Measurements from ENCODE around the gene FOXP1. TPM values are rescaled to one million over a fixed set of nuclear protein-coding genes. Genes with fewer than 3 reads are reported as not detected.

Gene FOXP1
- total RNA-seq, 4 donors from 2014 or later, result 13.2 to 46.6 (median 29.2) TPM

- no peak overlapping the region for H3K4me3 ChIP-seq
- in situ Hi-C loops (cut with MboI; ENCODE audit: low sequenced_read_pairs in 4 of 4), result no loop called here
- H3K27ac ChIP-seq, result no peak overlapping the region
- TF ChIP-seq CTCF (IDR thresholded peaks at IDR 0.05 in 4 of 5, conservative IDR thresholded peaks at IDR 0.05 in 1 of 5) (no peak), POLR2A (IDR thresholded peaks at IDR 0.05) (no peak)
- DNase-seq, result no peak
- H3K27me3 ChIP-seq, result no peaks in the 10 kb centered on the region
- peaks cover 5 to 9% of the 10 kb centered on the region in 2 donors for H3K4me1 ChIP-seq
- intact Hi-C loops (cut with DNase I; ENCODE audit: low total_unique reads), result no loop called here
- H3K9me3 ChIP-seq, result no peaks in the 10 kb centered on the region
- H3K36me3 ChIP-seq, result no peaks in the 10 kb centered on the region
- no peak for ATAC-seq
These were observed 332.3 kb downstream of the FOXP1 start for GRCh38 chr3:71251156-71251775.

- Histone ChIP-seq H3K27me3 (no peaks in the 10 kb centered on the region), H3K4me1 (peaks cover 8 to 13% of the 10 kb centered on the region in 2 donors), H3K9me3 (no peaks in the 10 kb centered on the region), H3K36me3 (no peaks in the 10 kb centered on the region), H3K4me3 (no peak overlapping the region), H3K27ac (no peak overlapping the region)
- no peak for DNase-seq
- ATAC-seq, result no peak
- no peak for TF ChIP-seq POLR2A (IDR thresholded peaks at IDR 0.05)
- no peak for TF ChIP-seq CTCF (IDR thresholded peaks at IDR 0.05 in 4 of 5, conservative IDR thresholded peaks at IDR 0.05 in 1 of 5)
- intact Hi-C loops (cut with DNase I; ENCODE audit: low total_unique reads) (no loop called here), in situ Hi-C loops (cut with MboI; ENCODE audit: low sequenced_read_pairs in 4 of 4) (no loop called here)
These were observed 333.5 kb downstream of the FOXP1 start for GRCh38 chr3:71250026-71250425.

- ATAC-seq, result no peak
- Histone ChIP-seq H3K36me3 (no peaks in the 10 kb centered on the region), H3K9me3 (no peaks in the 10 kb centered on the region), H3K27me3 (no peaks in the 10 kb centered on the region), H3K4me3 (no peak overlapping the region), H3K4me1 (peaks cover 11 to 13% of the 10 kb centered on the region in 2 donors), H3K27ac (no peak overlapping the region)
- TF ChIP-seq POLR2A (IDR thresholded peaks at IDR 0.05), result no peak
- DNase-seq, result no peak
- in situ Hi-C loops (cut with MboI; ENCODE audit: low sequenced_read_pairs in 4 of 4), result no loop called here
- intact Hi-C loops (cut with DNase I; ENCODE audit: low total_unique reads), result no loop called here
These were observed 335.6 kb downstream of the FOXP1 start for GRCh38 chr3:71247958-71248335.

GRCh38 chr3:71247221-71247957 is 336.1 kb downstream of the FOXP1 start:
- no peaks in the 10 kb centered on the region for H3K9me3 ChIP-seq
- no peak overlapping the region for H3K4me3 ChIP-seq
- no peak for DNase-seq
- intact Hi-C loops (cut with DNase I; ENCODE audit: low total_unique reads) (no loop called here), in situ Hi-C loops (cut with MboI; ENCODE audit: low sequenced_read_pairs in 4 of 4) (no loop called here)
- TF ChIP-seq CTCF (IDR thresholded peaks at IDR 0.05 in 4 of 5, conservative IDR thresholded peaks at IDR 0.05 in 1 of 5) (no peak), POLR2A (IDR thresholded peaks at IDR 0.05) (no peak)
- H3K27me3 ChIP-seq, result no peaks in the 10 kb centered on the region
- H3K4me1 ChIP-seq, result peaks cover 11 to 13% of the 10 kb centered on the region in 2 donors
- H3K27ac ChIP-seq, result no peak overlapping the region
- no peak for ATAC-seq
- H3K36me3 ChIP-seq, result no peaks in the 10 kb centered on the region

GRCh38 chr3:71245971-71246880 is 337.3 kb downstream of the FOXP1 start:
- no peak for ATAC-seq
- no peak for DNase-seq
- H3K4me1 ChIP-seq, result peaks cover 11 to 13% of the 10 kb centered on the region in 2 donors
- H3K4me3 ChIP-seq, result no peak overlapping the region
- H3K27ac ChIP-seq, result no peak overlapping the region
- H3K27me3 ChIP-seq, result no peaks in the 10 kb centered on the region
- TF ChIP-seq CTCF (IDR thresholded peaks at IDR 0.05 in 4 of 5, conservative IDR thresholded peaks at IDR 0.05 in 1 of 5) (no peak), POLR2A (IDR thresholded peaks at IDR 0.05) (no peak)
- in situ Hi-C loops (cut with MboI; ENCODE audit: low sequenced_read_pairs in 4 of 4) (no loop called here), intact Hi-C loops (cut with DNase I; ENCODE audit: low total_unique reads) (no loop called here)
- H3K9me3 ChIP-seq, result no peaks in the 10 kb centered on the region
- H3K36me3 ChIP-seq, result no peaks in the 10 kb centered on the region
